Liver (tissue), 3 donors: Measurements from ENCODE around the gene CDC42BPB.

ENCODE experiments used
- ATF3 ChIP-seq: IDR thresholded peaks from 2 replicates; pipeline ENCODE4 v1.6.1; 2016; ENCODE audit warnings: antibody characterized with exemption
- CTCF ChIP-seq: fragments of 150-350 bp; IDR thresholded peaks from 2 replicates; pipeline ENCODE4 v1.5.1; 2017; ENCODE audit warnings: improper control_type of control experiment, low read depth, low read length; ENCODE audit not compliant: missing input control
- EGR1 ChIP-seq, 2 donors: IDR thresholded peaks; 2 replicates each; pipeline ENCODE4 v1.6.1; 2016 to 2018; ENCODE audit warnings: antibody characterized with exemption in 2 of 2, low read depth in 2 of 2
- FOXA2 ChIP-seq: IDR thresholded peaks from 2 replicates; pipeline ENCODE4 v1.6.1; 2016; ENCODE audit warnings: antibody characterized with exemption
- HNF4A ChIP-seq, 2 donors: conservative IDR thresholded peaks; 2 replicates each; pipeline ENCODE4 v1.6.1; 2016; ENCODE audit warnings: antibody characterized with exemption in 2 of 2, mild to moderate bottlenecking in 2 of 2
- JUND ChIP-seq, 2 donors: IDR thresholded peaks; 2 replicates each; pipeline ENCODE4 v1.6.1; 2016; ENCODE audit warnings: antibody characterized with exemption in 2 of 2
- MAX ChIP-seq: IDR thresholded peaks from 2 replicates; pipeline ENCODE4 v1.6.1; 2016; ENCODE audit warnings: antibody characterized with exemption
- RAD21 ChIP-seq, 2 donors: IDR thresholded peaks; 2 replicates each; pipeline ENCODE4 v1.6.1; 2016; ENCODE audit warnings: antibody characterized with exemption in 2 of 2, mild to moderate bottlenecking in 2 of 2
- REST ChIP-seq: IDR thresholded peaks from 2 replicates; pipeline ENCODE4 v1.6.1; 2016; ENCODE audit warnings: antibody characterized with exemption, mild to moderate bottlenecking
- RXRA ChIP-seq, 2 donors: IDR thresholded peaks; 2 replicates each; pipeline ENCODE4 v1.6.1; 2017 to 2018; ENCODE audit warnings: antibody characterized with exemption in 2 of 2, mild to moderate bottlenecking in 1 of 2
- SP1 ChIP-seq: IDR thresholded peaks from 2 replicates; pipeline ENCODE4 v1.6.1; 2018; ENCODE audit warnings: antibody characterized with exemption, mild to moderate bottlenecking
- YY1 ChIP-seq: IDR thresholded peaks from 2 replicates; pipeline ENCODE4 v1.6.1; 2016; ENCODE audit warnings: antibody characterized with exemption, mild to moderate bottlenecking
- ZBTB33 ChIP-seq: IDR thresholded peaks from 2 replicates; pipeline ENCODE4 v1.6.1; 2016; ENCODE audit warnings: antibody characterized with exemption
- donor health status: healthy.
- donor health status: healthy.

GRCh38 chr14:102893452-102893851, 163.9 kb downstream of the CDC42BPB start:
- TF ChIP-seq CTCF, result no peak
- peak; percentile 98 for TF ChIP-seq MAX
- peak; percentile 58 to 75 for TF ChIP-seq RAD21 (IDR thresholded peaks at IDR 0.05)
- peak; percentile 94 for TF ChIP-seq ZBTB33
- peak; percentile 79 for TF ChIP-seq REST
- TF ChIP-seq SP1, result peak; percentile 92
- TF ChIP-seq RXRA (IDR thresholded peaks at IDR 0.05), result peak; percentile 92 to 98
- TF ChIP-seq EGR1 (IDR thresholded peaks at IDR 0.05; ENCODE audit: low read depth in 2 of 2), result peak in 1 of 2 donors; percentile 87
- TF ChIP-seq ATF3, result peak; percentile 45
- peak; percentile 51 to 84 for TF ChIP-seq JUND (IDR thresholded peaks at IDR 0.05)
- peak; percentile 83 for TF ChIP-seq YY1
- peak; percentile 100 for TF ChIP-seq HNF4A (conservative IDR thresholded peaks at IDR 0.05)
- peak; percentile 84 for TF ChIP-seq FOXA2
